Loucy (cell line): Measurements from ENCODE around the gene SLC28A1.

ENCODE experiments used
- CTCF ChIP-seq: fragments of 200-600 bp; sonication (generic); conservative IDR thresholded peaks from 2 replicates; pipeline ENCODE4 v1.5.1; 2014; ENCODE audit warnings: mild to moderate bottlenecking, antibody characterized with exemption, low read length
- EZH2phosphoT487 ChIP-seq: fragments of 200-600 bp; IDR thresholded peaks from 2 replicates; pipeline ENCODE4 v1.6.1; 2018; ENCODE audit warnings: antibody characterized with exemption, mild to moderate bottlenecking, moderate library complexity, borderline replicate concordance

DNA sequence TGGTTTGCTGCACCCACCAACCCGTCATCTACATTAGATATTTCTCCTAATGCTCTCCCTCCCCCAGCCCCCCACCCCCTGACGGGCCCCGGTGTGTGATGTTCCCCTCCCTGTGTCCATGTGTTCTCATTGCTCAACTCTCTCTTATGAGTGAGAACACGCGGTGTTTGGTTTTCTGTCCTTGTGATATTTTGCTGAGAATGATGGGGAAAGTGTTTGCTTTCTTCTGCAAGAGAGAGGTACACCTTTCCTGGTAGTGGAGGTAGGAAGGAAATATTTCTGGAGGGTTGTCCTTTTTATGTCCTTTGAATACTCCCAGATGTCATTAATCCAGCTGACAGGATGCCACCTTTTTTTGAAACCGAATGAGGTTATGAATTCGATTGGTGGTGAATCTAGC, 10.5 kb upstream of the SLC28A1 start:
- TF ChIP-seq CTCF (no peak), EZH2phosphoT487 (no peak)
